Measurements from ENCODE around the gene RIC8A.
"Not testable (repeated sequence)": the region's sequence is repeated elsewhere in the genome, so short reads cannot be mapped to it uniquely, and the experiment has no call there.

RIC8A gene

DNA sequence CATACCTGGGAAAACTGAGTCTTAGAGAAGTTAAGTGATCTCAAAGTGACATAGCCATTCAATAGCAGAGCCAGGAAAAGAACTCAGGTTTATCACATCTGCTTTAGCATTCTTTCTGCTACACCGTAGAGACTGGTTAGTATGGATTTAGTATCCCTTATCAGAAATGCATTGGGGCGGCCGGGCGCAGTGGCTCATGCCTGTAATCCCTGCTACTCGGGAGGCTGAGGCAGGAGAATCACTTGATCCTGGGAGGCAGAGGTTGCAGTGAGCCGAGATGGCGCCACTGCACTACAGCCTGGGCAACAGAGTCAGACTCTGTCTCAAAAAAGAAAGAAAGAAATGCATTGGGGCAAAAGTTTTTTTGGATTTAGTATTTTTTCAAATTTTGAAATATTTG, 30.8 kb downstream of the RIC8A start:
- not testable (repeated sequence) for H3K9me3 Mint-ChIP-seq (ENCODE audit: low read depth); H3K27me3 Mint-ChIP-seq
- Mint-ChIP-seq H3K4me1 (ENCODE audit: low read depth) (peaks cover 62% of the 10 kb centered on the region), H3K36me3 (peaks cover 13% of the 10 kb centered on the region), H3K27ac (peak overlapping the region; percentile 99), H3K4me3 (peak overlapping the region; percentile 94)

DNA sequence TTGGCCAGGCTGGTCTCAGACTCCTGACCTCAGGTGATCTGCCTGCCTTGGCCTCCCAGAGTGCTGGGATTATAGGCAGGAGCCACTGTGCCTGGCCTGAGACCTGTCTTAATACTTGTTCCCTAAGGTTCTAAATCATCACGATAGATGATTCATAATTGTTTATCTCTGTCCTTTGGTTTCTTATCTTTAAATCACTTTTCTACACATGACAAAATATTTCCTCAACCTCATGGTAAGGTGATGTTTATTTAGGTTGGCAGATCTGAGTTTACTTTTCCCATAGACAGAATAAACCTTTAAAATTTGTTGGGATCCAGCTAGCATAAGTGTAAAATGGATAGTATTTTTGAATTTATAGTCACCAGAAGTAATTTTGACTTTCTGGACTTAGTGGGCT, 32.8 kb downstream of the RIC8A start:
- peaks cover 55% of the 10 kb centered on the region for H3K4me1 Mint-ChIP-seq (ENCODE audit: low read depth)
- no peaks in the 10 kb centered on the region for H3K9me3 Mint-ChIP-seq (ENCODE audit: low read depth)
- H3K27me3 Mint-ChIP-seq = no peaks in the 10 kb centered on the region
- H3K4me3 Mint-ChIP-seq = peak overlapping the region; percentile 38
- peak overlapping the region; percentile 74 for H3K27ac Mint-ChIP-seq
- H3K36me3 Mint-ChIP-seq = peaks cover 15% of the 10 kb centered on the region

DNA sequence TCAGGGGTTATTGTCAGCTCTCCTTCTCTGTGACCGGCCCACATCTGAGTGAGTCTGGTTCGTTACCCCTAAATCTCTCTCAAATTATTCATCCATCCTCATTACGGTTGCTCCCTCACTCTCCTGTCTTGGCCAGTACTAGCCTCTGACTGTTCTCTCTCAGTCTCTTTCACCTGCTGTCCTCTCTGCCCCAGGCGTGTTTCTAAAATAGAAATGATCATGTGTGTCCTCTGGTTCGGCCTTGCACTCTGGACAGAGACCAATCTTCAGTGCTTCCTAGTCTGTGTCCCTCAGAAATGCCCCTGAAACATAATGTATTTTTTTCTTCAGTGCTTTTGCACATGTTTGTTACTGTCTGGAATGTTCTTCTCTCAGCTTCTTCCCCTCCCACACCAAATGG, 34.1 kb downstream of the RIC8A start:
- no peaks in the 10 kb centered on the region for H3K27me3 Mint-ChIP-seq
- peaks cover 50% of the 10 kb centered on the region for H3K4me1 Mint-ChIP-seq (ENCODE audit: low read depth)
- no peaks in the 10 kb centered on the region for H3K9me3 Mint-ChIP-seq (ENCODE audit: low read depth)
- H3K27ac Mint-ChIP-seq = peak overlapping the region; percentile 72
- H3K36me3 Mint-ChIP-seq = peaks cover 16% of the 10 kb centered on the region
- peak overlapping the region; percentile 44 for H3K4me3 Mint-ChIP-seq

- Mint-ChIP-seq H3K4me3 (no peak overlapping the region), H3K27me3 (no peaks in the 10 kb centered on the region), H3K9me3 (ENCODE audit: low read depth) (no peaks in the 10 kb centered on the region), H3K36me3 (peaks cover 19% of the 10 kb centered on the region), H3K4me1 (ENCODE audit: low read depth) (peaks cover 34% of the 10 kb centered on the region), H3K27ac (peak overlapping the region; percentile 10)
Observed at GRCh38 chr11:244376-244775, 36.9 kb downstream of the RIC8A start.

DNA sequence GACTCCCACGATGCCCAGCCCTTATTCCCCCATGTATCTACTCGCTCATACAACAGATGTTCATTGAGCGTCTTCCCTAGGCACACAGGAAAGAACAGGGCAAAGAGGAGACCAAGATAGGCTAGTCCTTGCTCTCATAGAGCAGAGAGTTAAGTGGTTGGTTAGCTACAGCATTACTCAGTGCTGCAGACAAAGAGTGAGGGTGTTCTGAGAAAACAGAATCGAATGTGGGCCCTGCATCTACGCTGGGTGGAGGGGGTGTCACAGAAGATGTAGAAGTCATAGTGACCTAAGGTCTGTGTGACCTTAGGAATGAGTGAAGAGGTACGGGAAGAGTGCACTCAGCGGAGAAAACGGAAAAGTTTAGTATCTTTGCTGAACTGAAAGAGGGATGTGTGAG, 41.6 kb downstream of the RIC8A start:
- H3K27ac Mint-ChIP-seq = no peak overlapping the region
- peaks cover 16% of the 10 kb centered on the region for H3K4me1 Mint-ChIP-seq (ENCODE audit: low read depth)
- peaks cover 8% of the 10 kb centered on the region for H3K36me3 Mint-ChIP-seq
- no peaks in the 10 kb centered on the region for H3K27me3 Mint-ChIP-seq
- H3K4me3 Mint-ChIP-seq = no peak overlapping the region
- H3K9me3 Mint-ChIP-seq (ENCODE audit: low read depth) = no peaks in the 10 kb centered on the region

DNA sequence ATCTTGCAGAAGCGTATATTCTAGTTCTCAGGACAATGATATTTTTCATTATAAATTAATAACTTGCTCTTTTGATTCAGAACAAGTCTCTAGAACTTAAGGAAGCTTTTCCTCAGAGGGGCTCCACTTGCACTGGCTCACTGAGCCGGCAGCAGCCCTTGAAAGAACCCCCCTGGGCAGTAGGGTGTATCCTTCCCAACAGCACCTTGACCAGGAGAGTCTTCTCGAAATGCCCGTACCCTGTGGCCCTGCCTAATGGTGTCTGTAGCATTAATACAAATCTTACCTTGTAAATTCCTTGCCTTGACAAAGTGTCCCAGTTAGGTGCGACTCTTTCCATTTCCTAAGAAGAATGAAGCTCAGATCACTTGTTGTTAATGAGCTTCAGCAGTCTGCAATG, 42.8 kb downstream of the RIC8A start:
- Mint-ChIP-seq H3K9me3 (ENCODE audit: low read depth) (no peaks in the 10 kb centered on the region), H3K27ac (peak overlapping the region; percentile 79), H3K36me3 (peaks cover 6% of the 10 kb centered on the region), H3K4me1 (ENCODE audit: low read depth) (peaks cover 14% of the 10 kb centered on the region), H3K27me3 (no peaks in the 10 kb centered on the region), H3K4me3 (no peak overlapping the region)

DNA sequence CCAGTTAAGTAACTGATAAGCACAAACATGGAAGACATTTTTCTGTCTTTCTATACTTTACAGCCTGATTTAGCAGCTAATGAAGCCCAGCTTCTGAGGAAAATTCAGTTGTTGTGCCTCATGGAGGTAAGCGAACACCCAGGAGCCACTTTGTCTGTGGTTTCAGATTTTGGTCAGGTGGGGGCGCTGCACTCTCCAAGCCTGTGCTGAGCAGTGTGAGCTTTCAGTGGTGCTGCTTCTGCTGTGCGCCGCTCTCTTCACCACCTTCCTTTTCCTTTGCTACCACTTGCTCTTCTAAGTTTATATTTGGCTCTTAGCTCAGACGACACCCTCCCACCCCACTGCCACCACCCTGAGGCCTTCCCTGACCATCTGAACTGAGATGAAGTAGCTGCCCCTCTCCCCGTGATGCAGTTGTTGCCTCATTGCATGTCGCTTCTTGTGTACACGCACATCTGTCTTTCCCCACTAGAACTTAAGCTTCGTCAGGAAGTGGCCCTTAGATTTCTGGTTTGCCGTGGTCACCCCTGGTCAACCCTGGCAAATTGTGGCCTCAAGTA, 43.3 kb downstream of the RIC8A start:
- Mint-ChIP-seq H3K27me3 (no peaks in the 10 kb centered on the region), H3K4me1 (ENCODE audit: low read depth) (peaks cover 14% of the 10 kb centered on the region), H3K27ac (peak overlapping the region; percentile 79), H3K36me3 (peaks cover 4% of the 10 kb centered on the region), H3K4me3 (no peak overlapping the region), H3K9me3 (ENCODE audit: low read depth) (no peaks in the 10 kb centered on the region)

DNA sequence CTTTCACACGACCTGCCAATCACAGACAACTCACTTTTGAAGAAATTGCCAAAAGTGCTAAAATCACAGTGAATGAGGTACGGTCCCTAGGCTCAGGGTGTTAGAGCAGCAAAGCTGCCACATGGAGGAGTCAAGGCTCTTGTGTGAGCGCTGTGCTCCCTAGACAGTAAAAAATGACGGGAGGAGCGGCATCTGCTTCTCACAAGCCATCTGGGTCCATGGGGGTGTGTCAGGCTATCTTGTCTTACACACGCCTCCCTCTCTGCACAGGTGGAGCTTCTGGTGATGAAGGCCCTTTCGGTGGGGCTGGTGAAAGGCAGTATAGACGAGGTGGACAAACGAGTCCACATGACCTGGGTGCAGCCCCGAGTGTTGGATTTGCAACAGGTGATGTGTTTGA, 44.0 kb downstream of the RIC8A start:
- Mint-ChIP-seq H3K4me3 (no peak overlapping the region), H3K4me1 (ENCODE audit: low read depth) (peaks cover 14% of the 10 kb centered on the region), H3K27ac (no peak overlapping the region), H3K27me3 (no peaks in the 10 kb centered on the region), H3K36me3 (peaks cover 4% of the 10 kb centered on the region), H3K9me3 (ENCODE audit: low read depth) (no peaks in the 10 kb centered on the region)

- Mint-ChIP-seq H3K27ac (no peak overlapping the region), H3K27me3 (no peaks in the 10 kb centered on the region), H3K4me3 (no peak overlapping the region), H3K4me1 (ENCODE audit: low read depth) (peaks cover 12% of the 10 kb centered on the region), H3K9me3 (ENCODE audit: low read depth) (no peaks in the 10 kb centered on the region), H3K36me3 (peaks cover 4% of the 10 kb centered on the region)
Observed at GRCh38 chr11:252666-253065, 45.2 kb downstream of the RIC8A start.

GRCh38 chr11:253160-253885, 45.8 kb downstream of the RIC8A start:
- H3K36me3 Mint-ChIP-seq = peaks cover 4% of the 10 kb centered on the region
- no peaks in the 10 kb centered on the region for H3K9me3 Mint-ChIP-seq (ENCODE audit: low read depth)
- no peak overlapping the region for H3K4me3 Mint-ChIP-seq
- H3K27ac Mint-ChIP-seq = no peak overlapping the region
- no peaks in the 10 kb centered on the region for H3K27me3 Mint-ChIP-seq
- H3K4me1 Mint-ChIP-seq (ENCODE audit: low read depth) = peaks cover 12% of the 10 kb centered on the region

DNA sequence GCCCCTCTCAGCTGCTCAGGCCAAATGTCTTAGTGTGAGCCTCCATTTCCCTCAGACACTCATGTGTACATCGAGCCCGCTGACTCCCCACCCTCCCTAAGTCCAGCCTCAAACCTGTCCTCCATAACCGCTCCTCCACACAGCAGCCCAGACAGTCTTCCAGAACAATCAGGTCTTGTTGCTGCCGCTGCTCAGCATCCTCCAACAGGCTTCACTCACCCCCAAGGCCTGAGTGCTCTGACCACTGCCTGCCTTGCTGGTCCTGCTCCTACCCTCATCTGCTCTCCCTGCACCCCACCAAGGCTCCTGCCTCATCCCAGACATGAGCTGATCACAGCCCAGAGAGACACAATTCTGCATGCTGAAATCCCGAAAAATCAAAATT, 46.4 kb downstream of the RIC8A start:
- Mint-ChIP-seq H3K27me3 (no peaks in the 10 kb centered on the region), H3K9me3 (ENCODE audit: low read depth) (no peaks in the 10 kb centered on the region), H3K4me1 (ENCODE audit: low read depth) (peaks cover 12% of the 10 kb centered on the region), H3K27ac (no peak overlapping the region), H3K4me3 (no peak overlapping the region), H3K36me3 (peaks cover 2% of the 10 kb centered on the region)

DNA sequence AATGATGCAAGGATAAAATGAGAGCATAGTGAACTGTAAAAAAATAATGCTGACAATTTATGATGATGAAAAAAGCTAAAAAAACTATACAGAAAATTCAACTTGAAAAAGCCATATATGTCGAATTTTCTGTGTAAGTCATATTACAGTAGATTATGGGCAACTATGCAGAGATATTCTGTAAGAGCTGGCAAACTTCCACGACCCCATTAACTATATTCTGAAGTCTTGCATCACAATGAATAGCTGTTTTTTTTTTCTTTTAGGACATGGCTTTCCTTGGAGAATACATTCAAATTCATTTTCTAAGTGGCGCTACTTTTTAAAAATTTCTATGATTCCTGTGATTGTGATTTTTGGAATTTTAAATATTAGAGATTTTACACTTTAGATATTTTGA, 47.7 kb downstream of the RIC8A start:
- Mint-ChIP-seq H3K9me3 (ENCODE audit: low read depth) (no peaks in the 10 kb centered on the region), H3K27me3 (no peaks in the 10 kb centered on the region), H3K4me1 (ENCODE audit: low read depth) (peaks cover 12% of the 10 kb centered on the region), H3K27ac (no peak overlapping the region), H3K4me3 (no peak overlapping the region), H3K36me3 (peaks cover 2% of the 10 kb centered on the region)

DNA sequence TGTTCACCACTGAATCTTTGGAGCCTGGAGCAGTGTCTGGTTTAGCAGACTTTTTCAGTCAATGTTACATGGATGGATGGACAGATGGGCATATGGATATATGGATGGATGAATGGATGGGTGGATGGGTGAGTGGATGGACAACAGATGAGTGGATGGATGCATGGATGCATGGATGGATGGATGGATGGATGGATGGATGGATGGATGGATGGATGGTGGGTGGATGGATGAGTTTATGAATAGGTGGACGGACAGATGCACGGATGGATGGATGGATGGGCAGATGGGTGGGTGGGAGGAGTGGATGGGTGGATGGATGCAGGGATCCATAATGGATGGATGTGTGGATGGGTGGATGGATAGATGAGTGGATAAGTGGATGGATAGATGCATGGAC, 48.3 kb downstream of the RIC8A start:
- Mint-ChIP-seq H3K4me3 (no peak overlapping the region), H3K36me3 (no peaks in the 10 kb centered on the region), H3K27me3 (no peaks in the 10 kb centered on the region), H3K4me1 (ENCODE audit: low read depth) (peaks cover 7% of the 10 kb centered on the region), H3K9me3 (ENCODE audit: low read depth) (no peaks in the 10 kb centered on the region), H3K27ac (no peak overlapping the region)

DNA sequence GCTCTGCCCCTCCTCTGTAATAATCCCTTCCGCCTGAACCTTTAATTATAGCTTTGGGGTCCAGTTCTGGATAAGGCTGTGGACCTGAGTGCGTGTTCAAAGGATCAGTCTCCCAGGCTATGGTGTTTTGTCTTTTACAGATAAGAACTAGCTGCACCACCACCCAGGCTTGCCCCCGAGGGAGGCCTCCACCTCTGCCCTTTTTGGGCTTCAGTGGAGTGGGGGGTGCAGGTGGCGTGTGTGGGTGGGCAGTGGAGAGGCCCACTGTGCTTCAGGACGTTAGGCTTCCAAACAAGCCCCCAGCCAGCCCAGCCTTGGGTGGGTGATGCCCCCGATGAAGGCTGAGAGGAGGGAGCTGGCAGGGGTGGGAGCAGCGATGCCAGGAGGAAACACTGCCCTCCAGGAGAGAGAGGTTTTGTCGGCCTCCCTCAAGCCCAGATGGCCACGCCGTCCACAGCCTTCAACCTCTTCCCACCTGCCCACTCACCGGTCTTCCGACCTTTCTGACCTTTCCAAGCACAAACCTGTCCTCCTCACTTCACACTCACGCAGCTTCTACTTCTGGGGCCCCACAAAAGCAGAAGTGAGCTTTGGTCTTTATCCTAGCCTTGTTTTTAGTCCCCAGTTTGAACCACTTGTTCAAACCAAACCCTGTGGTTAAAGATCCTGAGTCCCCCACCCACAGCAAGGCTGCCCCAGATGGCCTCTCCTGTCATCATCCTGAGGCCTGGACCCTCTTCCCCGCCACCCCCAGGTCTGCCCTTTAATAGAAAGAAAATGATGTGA, 49.6 kb downstream of the RIC8A start:
- Mint-ChIP-seq H3K27me3 (no peaks in the 10 kb centered on the region), H3K27ac (no peak overlapping the region), H3K4me3 (no peak overlapping the region), H3K36me3 (no peaks in the 10 kb centered on the region), H3K9me3 (ENCODE audit: low read depth) (no peaks in the 10 kb centered on the region), H3K4me1 (ENCODE audit: low read depth) (no peaks in the 10 kb centered on the region)

- peak overlapping the region; percentile 28 for H3K27ac Mint-ChIP-seq
- no peaks in the 10 kb centered on the region for H3K36me3 Mint-ChIP-seq
- no peaks in the 10 kb centered on the region for H3K4me1 Mint-ChIP-seq (ENCODE audit: low read depth)
- no peaks in the 10 kb centered on the region for H3K9me3 Mint-ChIP-seq (ENCODE audit: low read depth)
- no peaks in the 10 kb centered on the region for H3K27me3 Mint-ChIP-seq
- no peak overlapping the region for H3K4me3 Mint-ChIP-seq
Observed at GRCh38 chr11:257766-258493, 50.4 kb downstream of the RIC8A start.
